NT2/D1 (cell line): ENCODE measurements around the gene PRKD2.

ENCODE experiments used
- SUZ12 ChIP-seq: IDR thresholded peaks from 2 replicates; pipeline ENCODE4 v1.6.1; 2011; ENCODE audit not compliant: insufficient read length, insufficient read depth; ENCODE audit errors: extremely low read depth
- YY1 ChIP-seq: IDR thresholded peaks from 2 replicates; pipeline ENCODE4 v1.6.1; 2011; ENCODE audit not compliant: insufficient read length, insufficient read depth

DNA sequence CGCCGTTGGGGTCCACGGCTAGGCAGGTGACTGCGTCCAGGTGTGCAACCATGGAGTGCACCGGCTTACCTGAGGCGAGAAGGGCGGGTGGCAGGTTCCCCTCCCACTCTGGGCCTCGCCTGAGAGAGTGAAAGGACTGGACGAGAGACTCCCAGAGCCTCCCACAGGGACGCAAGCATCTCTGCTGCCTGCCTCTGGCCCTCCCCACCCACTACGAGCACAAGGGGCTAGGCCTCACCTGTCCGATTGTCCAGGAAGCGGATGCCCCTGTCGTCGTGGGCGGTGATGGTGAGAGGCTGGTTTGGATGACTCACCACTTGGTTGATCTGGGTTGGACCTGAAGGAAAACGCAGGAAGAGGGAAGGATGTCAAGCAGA is 5.1 kb upstream of the PRKD2 start:
- TF ChIP-seq SUZ12 (no peak), YY1 (no peak)
